NCI-H2171 treated with DMSO at 0.1 percent for 48 hours (cell line): ENCODE results near the gene PTPN6.
A peak's percentile ranks its signal among the peaks of the same experiment; 100 is the strongest.

Experiments
- DNase-seq: peaks from one replicate; lab custom pipeline; 2025; lab: John Stamatoyannopoulos, UW

The PTPN6 gene

GRCh38 chr12:6941782-6942181 is 9.4 kb upstream of the PTPN6 start:
- DNase-seq = no peak

- no peak for DNase-seq
Measured at GRCh38 chr12:6942331-6942665, 8.9 kb upstream of the PTPN6 start.

GRCh38 chr12:6943389-6943721 is 7.8 kb upstream of the PTPN6 start:
- peak; percentile 100 for DNase-seq

GRCh38 chr12:6943722-6944380 is 7.3 kb upstream of the PTPN6 start, which contains the start of the genes C12orf57 and RNU7-1:
Gene C12orf57, plus strand, starts transcription at chr12:6944022. Its CDS starts 100 bp downstream, at chr12:6944122.
Gene RNU7-1, plus strand, starts transcription at chr12:6943816.
- DNase-seq = peak; percentile 100

- DNase-seq = peak; percentile 100
Measured at GRCh38 chr12:6944381-6945186, 6.6 kb upstream of the PTPN6 start.

- no peak for DNase-seq
Measured at GRCh38 chr12:6945613-6946012, 5.5 kb upstream of the PTPN6 start.

- peak; percentile 100 for DNase-seq
Measured at GRCh38 chr12:6946033-6946919, 4.9 kb upstream of the PTPN6 start.

GRCh38 chr12:6946920-6947374 is 4.2 kb upstream of the PTPN6 start:
- no peak for DNase-seq

- no peak for DNase-seq
Measured at GRCh38 chr12:6947615-6948014, 3.5 kb upstream of the PTPN6 start.

GRCh38 chr12:6948873-6949594 is 2.1 kb upstream of the PTPN6 start:
- DNase-seq = no peak

GRCh38 chr12:6950401-6950801 is 755 bp upstream of the PTPN6 start:
- DNase-seq = no peak

GRCh38 chr12:6951551-6952120 is 480 bp downstream of the PTPN6 start:
- no peak for DNase-seq

GRCh38 chr12:6952121-6952862 is 1.1 kb downstream of the PTPN6 start:
- no peak for DNase-seq

GRCh38 chr12:6952863-6953441 is 1.8 kb downstream of the PTPN6 start:
- DNase-seq = no peak

- DNase-seq = no peak
Measured at GRCh38 chr12:6953442-6954315, 2.5 kb downstream of the PTPN6 start.

GRCh38 chr12:6954316-6955107 is 3.4 kb downstream of the PTPN6 start:
- DNase-seq = no peak

GRCh38 chr12:6955108-6956020 is 4.2 kb downstream of the PTPN6 start:
- DNase-seq = no peak
